D341Med (cell line): ENCODE measurements around the gene MMP14.

Experiments
- DNase-seq: peaks from one replicate; pipeline ENCODE4 v3.0.0; 2012; ENCODE audit warnings: low spot score

The MMP14 gene

DNA sequence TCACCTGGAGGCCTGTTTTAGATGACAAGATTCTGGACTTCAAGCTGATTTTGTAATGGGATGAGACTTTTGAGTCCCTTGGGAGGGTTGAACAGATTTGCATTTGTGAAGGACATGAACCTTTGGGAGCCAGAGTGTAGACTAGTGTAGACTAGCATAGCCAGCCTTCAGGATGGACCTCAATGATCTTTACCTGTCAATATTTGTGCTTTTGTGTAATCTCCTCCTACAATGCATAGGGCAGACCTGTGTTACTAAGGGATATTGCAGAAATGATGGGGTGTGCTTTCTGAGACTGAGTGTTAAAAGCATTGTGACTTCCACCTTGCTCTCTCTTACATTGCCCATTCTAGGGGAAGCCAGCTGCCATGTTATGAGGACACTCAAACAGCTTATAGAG is 25.3 kb downstream of the MMP14 start:
- DNase-seq: no peak

DNA sequence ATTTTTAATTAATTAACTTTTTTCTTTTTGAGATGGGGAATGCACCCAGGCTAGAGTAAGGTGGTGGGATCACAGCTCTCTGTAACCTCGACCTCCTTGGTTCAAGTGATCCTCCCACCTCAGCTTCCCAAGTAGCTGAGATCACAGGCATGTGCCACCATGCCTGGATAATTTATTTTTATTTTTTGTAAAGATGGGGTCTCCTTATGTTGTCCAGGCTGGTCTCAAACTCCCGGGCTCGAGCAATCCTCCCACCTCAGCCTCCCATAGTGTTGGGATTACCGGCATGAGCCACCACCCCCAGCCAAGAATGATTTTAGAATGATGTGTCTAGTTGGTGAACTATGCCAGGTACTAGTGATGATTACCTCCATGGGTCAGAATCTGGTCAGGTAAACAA is 28.6 kb downstream of the MMP14 start:
- no peak for DNase-seq

DNA sequence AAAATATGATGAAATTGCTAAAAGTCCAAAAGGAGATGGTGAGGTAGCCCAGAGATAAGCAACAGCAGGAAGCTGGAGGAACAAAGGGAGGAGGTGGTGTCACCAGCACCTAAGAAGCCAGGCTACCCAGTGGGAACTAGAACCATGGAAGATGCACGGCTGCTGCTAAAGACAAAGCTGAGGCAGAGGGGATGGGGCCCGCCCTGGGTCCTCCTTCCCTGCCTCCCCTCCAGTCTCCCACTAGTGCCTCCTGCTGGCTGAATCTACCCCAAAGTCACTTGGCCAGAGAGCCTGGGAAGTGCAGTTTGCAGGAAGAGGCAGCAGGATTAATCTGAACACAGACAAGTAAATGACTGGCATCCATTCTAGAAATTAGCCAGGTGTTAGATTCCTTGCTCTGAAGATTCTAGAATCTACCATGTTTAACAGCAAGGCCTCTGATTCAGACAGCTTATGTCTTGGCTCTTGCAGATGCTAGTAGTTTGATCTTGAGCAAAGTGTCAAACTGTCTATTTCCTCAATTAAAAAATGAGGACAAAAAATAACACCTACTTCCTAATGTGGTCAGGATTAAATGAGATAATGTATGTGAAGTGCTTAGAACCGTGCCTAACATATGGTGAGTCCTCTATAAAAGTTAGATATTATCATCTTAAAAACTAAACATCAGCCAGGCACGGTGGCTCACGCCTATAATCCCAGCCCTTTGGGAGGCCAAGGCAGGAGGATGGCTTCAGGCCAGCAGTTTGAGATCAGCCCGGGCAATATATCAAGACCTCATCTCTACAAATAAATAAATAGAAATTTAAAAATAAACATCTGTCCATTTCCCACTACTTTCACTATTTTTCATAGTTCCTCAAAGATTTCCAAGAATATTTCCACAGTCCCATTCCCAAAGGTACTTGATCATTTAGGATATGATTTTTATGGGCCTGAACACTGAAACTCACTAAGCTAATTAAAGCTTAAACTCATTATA is 29.3 kb downstream of the MMP14 start:
- DNase-seq: peak; percentile 70

DNA sequence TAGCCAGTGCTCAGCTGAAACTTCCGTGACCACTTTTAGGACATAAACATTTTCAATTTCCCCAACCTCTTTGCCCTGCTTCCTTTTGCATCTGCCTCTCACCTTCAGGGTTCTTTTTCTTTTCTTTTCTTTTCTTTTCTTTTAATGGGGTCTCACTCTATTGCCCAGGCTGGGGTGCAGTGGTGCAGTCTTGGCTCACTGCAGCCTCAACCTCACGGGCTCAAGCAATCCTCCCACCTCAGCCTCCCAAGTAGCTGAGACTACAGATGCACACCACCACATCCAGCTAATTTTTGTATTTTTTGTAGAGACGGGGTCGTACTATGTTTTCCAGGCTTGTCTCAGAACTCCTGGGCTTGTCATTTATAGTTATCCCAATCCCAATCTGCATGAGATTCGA is 30.5 kb downstream of the MMP14 start:
- DNase-seq: no peak

DNA sequence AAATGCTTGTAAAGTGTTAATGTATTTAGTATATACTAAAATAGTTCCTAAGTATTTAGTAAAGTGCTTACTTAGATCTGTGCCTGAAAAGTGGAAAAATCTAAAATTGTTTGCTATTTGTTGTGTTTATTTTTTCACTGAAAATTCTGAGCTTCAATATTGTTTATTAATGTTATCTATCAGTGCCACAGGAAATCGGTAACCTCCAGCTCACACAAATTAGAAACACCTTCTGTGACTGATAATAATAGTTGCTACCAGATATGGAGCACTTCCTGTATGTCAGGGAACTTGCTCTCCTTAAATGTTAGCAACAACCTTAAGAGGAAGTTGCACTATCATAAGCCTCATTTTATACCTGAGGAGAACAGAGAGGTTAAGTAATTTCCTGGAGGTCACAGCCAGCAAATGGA is 34.4 kb downstream of the MMP14 start:
- DNase-seq: no peak

DNA sequence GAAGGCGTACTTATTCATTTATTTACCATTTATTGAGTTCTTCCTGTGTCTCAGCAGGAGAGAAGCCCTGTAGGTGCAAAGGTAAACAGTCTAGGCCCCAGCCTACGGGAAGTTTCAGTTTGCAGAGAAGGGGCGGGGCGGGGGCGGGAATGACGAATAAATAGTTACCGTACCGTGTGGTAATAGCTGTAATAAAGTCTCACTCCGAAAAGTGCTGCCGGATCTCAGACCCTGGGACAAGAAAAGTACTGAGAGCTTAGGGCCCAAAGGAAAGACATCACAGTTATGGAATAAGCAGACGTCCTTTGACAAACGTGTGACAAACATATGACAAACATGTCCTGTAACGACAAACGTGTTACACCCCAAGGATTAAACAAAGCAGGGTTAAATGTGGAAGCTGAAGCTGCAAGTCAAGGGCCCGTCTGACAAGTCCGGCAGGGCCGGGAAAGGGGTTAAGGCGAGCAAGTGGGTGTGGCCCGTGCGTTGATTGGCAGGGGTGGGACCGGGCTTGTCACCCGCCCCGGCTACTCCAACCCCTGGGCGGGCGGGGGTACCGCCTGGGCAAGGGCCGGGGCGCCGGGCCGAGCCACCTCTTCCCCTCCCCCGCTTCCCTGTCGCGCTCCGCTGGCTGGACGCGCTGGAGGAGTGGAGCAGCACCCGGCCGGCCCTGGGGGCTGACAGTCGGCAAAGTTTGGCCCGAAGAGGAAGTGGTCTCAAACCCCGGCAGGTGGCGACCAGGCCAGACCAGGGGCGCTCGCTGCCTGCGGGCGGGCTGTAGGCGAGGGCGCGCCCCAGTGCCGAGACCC is 35.0 kb downstream of the MMP14 start, which contains the start of gene LRP10:
TSS of gene LRP10 (plus strand) at position 517 of the 809 bp plus-strand sequence. CDS start 564 bp downstream, outside the sequence.
- DNase-seq: peak; percentile 84

DNA sequence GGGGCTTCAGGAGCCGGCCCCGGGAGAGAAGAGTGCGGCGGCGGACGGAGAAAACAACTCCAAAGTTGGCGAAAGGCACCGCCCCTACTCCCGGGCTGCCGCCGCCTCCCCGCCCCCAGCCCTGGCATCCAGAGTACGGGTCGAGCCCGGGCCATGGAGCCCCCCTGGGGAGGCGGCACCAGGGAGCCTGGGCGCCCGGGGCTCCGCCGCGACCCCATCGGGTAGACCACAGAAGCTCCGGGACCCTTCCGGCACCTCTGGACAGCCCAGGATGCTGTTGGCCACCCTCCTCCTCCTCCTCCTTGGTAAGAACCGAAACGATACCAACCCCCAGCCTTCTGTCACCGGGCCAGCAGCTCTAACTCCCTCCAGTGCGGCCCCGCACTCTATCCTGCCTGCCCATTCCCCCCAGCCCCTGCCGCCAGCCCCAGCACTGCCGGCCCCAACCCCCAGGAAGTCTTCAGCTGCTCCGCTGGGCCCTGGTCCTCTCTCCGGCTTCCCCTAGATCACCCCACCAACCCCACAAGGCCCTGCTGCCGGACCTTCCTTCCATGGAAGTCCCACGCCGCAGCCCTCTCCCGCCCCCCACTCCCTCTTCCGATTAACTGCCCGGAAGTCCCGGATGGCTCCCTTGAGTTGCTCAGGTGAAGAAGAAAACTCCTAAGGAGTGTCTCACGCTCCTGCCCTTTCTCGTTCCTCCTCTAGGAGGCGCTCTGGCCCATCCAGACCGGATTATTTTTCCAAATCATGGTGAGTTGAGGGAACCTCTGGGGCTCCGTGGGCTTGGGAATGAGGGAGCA is 35.8 kb downstream of the MMP14 start:
- DNase-seq: peak; percentile 80

DNA sequence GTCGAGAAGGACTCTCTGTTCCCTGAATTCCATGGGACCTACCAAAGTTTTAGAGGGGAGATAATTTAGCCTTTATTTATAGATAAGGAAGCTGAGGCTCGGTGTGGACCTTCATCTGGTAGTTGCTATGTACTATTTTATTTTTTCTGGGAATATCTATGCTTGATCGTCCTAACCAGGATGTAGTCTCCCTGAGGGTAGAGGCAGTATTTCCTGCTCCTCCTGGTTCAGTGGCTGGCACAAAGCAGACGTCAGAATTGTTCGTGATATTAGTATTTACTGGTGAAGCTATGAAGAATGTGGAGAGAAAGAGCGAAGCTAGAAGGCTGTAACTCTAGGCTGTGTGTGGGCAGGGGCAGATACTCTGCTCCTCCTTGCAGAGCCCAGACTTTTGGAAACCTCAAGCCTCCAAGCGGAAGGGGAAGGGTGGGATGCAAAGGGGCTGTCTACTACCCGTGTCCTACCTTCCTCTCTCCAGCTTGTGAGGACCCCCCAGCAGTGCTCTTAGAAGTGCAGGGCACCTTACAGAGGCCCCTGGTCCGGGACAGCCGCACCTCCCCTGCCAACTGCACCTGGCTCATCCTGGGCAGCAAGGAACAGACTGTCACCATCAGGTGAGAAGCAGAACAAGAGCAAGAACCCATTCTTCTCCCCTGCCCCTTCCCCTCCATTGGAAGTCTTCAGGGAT is 36.6 kb downstream of the MMP14 start:
- no peak for DNase-seq

DNA sequence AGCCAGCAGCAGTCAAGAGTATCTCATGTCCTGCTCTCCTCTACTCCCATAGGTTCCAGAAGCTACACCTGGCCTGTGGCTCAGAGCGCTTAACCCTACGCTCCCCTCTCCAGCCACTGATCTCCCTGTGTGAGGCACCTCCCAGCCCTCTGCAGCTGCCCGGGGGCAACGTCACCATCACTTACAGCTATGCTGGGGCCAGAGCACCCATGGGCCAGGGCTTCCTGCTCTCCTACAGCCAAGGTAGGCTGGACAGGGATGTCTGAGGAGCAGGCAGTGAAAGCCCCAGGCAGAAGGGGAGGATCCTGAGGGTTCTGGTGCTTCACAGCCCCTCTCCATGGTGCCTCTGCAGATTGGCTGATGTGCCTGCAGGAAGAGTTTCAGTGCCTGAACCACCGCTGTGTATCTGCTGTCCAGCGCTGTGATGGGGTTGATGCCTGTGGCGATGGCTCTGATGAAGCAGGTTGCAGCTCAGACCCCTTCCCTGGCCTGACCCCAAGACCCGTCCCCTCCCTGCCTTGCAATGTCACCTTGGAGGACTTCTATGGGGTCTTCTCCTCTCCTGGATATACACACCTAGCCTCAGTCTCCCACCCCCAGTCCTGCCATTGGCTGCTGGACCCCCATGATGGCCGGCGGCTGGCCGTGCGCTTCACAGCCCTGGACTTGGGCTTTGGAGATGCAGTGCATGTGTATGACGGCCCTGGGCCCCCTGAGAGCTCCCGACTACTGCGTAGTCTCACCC is 38.8 kb downstream of the MMP14 start:
- no peak for DNase-seq

DNA sequence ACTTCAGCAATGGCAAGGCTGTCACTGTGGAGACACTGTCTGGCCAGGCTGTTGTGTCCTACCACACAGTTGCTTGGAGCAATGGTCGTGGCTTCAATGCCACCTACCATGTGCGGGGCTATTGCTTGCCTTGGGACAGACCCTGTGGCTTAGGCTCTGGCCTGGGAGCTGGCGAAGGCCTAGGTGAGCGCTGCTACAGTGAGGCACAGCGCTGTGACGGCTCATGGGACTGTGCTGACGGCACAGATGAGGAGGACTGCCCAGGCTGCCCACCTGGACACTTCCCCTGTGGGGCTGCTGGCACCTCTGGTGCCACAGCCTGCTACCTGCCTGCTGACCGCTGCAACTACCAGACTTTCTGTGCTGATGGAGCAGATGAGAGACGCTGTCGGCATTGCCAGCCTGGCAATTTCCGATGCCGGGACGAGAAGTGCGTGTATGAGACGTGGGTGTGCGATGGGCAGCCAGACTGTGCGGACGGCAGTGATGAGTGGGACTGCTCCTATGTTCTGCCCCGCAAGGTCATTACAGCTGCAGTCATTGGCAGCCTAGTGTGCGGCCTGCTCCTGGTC is 39.4 kb downstream of the MMP14 start:
- no peak for DNase-seq

DNA sequence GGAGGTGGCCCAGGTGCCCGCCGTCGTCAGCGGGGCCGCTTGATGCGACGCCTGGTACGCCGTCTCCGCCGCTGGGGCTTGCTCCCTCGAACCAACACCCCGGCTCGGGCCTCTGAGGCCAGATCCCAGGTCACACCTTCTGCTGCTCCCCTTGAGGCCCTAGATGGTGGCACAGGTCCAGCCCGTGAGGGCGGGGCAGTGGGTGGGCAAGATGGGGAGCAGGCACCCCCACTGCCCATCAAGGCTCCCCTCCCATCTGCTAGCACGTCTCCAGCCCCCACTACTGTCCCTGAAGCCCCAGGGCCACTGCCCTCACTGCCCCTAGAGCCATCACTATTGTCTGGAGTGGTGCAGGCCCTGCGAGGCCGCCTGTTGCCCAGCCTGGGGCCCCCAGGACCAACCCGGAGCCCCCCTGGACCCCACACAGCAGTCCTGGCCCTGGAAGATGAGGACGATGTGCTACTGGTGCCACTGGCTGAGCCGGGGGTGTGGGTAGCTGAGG is 40.7 kb downstream of the MMP14 start:
- DNase-seq: no peak

DNA sequence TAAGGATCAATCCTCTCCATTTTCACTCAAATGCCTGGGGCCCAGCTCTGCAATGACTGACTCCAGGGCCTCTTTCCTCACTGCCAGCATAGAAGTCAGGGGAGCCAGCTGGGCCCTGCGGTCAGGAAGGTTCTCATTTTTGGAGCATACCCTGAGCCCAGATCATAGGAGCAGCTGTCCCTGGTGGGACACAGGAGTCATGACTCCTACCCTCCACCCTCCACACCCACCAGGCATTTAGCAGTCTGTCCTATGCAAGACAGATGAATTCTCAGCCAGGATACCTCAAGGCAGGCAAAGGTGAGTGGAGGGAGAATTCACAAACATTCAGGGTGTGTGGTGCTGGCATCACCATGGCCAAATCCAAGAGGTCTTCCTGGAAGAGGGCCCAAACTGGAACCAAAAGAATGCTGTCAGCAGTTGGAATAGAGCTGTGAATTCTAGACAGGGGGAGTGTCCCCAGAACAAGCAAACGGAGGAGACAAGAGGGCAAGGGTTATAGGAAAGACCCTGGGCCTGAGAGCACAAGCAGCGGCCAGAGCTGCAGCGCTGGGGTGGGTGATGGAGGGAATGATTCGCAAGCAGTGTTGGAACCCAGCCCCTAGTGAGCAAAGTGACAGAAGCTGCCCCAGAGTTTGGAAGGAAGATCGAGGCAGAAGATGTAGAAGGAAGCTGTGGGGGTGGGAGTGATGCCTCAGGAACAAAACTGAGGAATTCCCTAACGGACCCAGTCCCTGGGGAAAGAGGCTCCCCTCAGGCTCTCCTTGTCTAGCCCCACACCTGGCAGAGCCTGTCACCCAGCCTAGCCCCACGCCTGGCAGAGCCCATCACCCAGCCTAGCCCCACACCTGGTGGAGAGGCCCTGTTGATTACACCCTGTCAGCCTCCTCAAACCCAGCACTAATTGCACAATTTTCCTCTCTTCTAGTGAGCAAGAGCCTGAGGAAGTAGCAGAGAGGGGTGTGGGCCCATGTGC is 42.2 kb downstream of the MMP14 start:
- DNase-seq: no peak

DNA sequence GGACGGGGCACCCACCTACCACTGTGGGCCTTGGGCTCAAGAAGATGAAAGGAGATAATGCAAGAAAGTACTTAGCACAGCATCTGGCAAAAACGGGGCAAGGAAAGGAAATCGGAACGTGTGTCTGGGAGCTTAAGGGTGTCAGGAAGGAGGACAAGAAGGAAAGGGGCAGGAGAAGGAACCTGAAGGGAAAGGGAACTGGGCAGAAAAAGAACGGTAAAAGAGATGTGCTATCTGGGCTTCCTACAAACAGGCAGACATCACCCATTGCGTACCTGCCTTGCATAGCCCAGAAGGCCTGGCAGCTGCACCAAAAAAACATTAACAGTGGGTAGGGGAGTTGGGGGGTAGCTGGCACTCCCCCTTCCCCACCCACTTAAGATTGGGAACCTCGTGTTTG is 45.7 kb downstream of the MMP14 start:
- no peak for DNase-seq

DNA sequence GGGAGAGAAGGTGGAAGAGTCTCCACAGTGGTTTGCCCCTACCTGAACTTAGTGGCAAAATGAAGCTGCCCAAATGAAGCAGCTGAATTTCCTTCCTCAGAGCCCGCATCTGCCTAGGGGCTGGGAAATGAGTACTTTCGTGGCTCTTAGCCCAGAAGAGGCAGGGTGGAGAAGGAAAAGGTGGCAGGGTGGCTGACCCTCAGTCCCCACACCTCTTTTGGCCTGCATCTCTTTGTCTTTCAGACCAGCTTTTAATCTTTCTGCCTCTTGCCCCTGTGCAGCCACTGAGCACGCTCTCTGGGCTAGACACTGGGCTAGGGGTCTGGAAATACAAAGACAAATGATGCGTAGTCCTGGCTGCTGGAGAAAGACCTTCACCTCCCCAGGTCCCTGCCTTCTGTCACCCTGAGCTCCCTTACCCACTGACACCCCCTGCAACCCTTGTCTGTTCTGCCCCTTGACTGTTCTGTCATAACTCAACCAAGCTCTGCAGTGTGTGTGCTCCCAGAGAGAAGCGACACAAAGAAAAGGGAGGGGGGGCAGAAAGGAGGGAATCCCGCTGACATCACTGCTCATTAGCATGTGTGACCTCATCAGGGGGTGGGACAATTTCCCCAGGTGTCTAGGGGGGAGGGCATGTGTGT is 46.3 kb downstream of the MMP14 start:
- no peak for DNase-seq

DNA sequence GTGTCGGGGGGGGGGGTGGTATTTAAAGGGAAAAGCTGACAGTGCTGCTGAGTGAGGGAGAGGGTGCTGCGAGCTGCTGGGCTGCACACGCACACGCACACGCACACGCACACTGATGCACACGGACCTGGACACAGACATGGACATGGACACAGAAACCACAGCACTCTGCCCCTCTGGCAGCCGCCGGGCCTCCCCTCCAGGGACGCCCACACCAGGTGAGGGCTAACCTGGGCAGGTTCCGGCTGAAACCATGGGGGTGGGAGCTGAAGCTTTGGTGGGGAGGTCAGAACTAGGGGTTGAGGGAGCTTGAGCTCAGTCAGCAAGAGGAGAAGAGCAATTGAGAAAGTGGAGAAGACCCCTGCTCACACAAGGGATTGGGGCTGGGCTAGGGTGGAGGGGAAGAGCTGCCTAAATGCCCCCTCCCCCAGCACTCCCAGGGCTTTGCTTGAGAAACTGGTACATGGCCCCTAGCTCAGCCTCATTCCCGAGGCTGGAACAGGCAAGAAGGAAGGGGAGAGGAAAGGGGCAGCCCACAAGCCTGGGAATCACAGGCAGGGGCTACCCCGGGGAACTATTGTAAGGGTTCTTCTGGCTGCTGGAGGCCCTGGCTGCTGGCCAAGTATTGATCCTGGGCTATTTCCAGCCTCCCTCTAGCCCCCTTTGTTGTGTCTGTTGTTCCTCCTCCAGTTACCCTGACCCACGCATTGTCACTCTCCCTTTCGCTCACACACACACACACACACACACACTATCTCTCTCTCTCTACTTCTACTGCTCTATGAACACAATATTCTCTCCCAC is 47.0 kb downstream of the MMP14 start, which contains the start of gene REM2:
TSS of gene REM2 (plus strand) at position 50 of the 804 bp plus-strand sequence. CDS start at position 116, 66 bp downstream.
- no peak for DNase-seq

DNA sequence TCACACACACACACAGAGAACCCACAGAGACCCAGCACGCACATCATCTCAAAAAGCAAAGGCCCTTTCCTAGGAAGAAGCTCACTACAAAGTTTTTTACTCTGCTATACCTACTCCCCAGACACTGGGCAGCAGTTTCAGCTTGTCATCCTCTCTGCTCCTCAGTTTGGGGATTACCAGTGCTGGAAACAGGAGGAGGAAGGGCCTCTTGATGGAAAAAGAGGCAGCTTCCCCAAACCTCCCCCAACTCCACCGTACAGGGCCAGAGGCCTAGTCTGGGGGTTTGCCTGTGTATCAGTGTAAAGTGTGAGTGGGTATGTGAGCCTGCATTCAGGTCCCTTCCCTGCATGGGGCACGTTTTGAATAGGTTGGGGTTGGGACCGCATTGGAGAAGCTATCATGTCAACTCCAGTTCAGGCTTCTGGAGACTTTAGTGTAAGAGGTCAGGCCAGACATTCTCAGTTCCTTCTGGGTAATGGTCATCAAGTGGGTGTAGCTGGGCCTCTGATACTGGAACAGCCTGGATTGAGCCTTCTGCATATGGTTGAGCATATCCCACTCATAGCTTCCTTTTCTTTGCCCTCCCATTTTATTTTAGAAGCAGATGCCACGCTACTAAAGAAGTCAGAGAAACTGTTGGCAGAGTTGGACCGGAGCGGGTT is 47.8 kb downstream of the MMP14 start:
- DNase-seq: no peak
